Measurements from ENCODE around the gene PTH1R. TPM values are rescaled to one million over a fixed set of nuclear protein-coding genes. Genes with fewer than 3 reads are reported as not detected.

PTH1R gene
- total RNA-seq, 1 experiment from 2014 or later, result 1.3 TPM

- DNase-seq (ENCODE audit: low read depth), result no peak
Measured at GRCh38 chr3:46849686-46850467, 27.6 kb upstream of the PTH1R start.

- DNase-seq (ENCODE audit: low read depth), result no peak
Measured at GRCh38 chr3:46850468-46850779, 27.1 kb upstream of the PTH1R start.

- DNase-seq (ENCODE audit: low read depth), result no peak
Measured at GRCh38 chr3:46851364-46852333, 25.9 kb upstream of the PTH1R start.

GRCh38 chr3:46852334-46852720, 25.2 kb upstream of the PTH1R start:
- no peak for DNase-seq (ENCODE audit: low read depth)

- no peak for DNase-seq (ENCODE audit: low read depth)
Measured at GRCh38 chr3:46852839-46853355, 24.6 kb upstream of the PTH1R start.

- no peak for DNase-seq (ENCODE audit: low read depth)
Measured at GRCh38 chr3:46853441-46854415, 23.8 kb upstream of the PTH1R start.

- DNase-seq (ENCODE audit: low read depth), result no peak
Measured at GRCh38 chr3:46854555-46854991, 22.9 kb upstream of the PTH1R start.

GRCh38 chr3:46856576-46857471, 20.7 kb upstream of the PTH1R start:
- DNase-seq (ENCODE audit: low read depth), result no peak

- no peak for DNase-seq (ENCODE audit: low read depth)
Measured at GRCh38 chr3:46857485-46858341, 19.8 kb upstream of the PTH1R start.

- no peak for DNase-seq (ENCODE audit: low read depth)
Measured at GRCh38 chr3:46858456-46858855, 19.1 kb upstream of the PTH1R start.

- no peak for DNase-seq (ENCODE audit: low read depth)
Measured at GRCh38 chr3:46859001-46859710, 18.4 kb upstream of the PTH1R start.

- no peak for DNase-seq (ENCODE audit: low read depth)
Measured at GRCh38 chr3:46860017-46860809, 17.3 kb upstream of the PTH1R start.

- DNase-seq (ENCODE audit: low read depth), result no peak
Measured at GRCh38 chr3:46860810-46861604, 16.5 kb upstream of the PTH1R start.

- no peak for DNase-seq (ENCODE audit: low read depth)
Measured at GRCh38 chr3:46861605-46862368, 15.7 kb upstream of the PTH1R start.

GRCh38 chr3:46862369-46863025, 15.0 kb upstream of the PTH1R start:
- no peak for DNase-seq (ENCODE audit: low read depth)

Measured in LHCN-M2 (cell line).